Mucosa of gallbladder (tissue), 1 donor: ENCODE data around the gene CELA2B. TPM values are rescaled to one million over a fixed set of nuclear protein-coding genes. Genes with fewer than 3 reads are reported as not detected.
A peak's percentile ranks its signal among the peaks of the same experiment; 100 is the strongest.
"Not testable (repeated sequence)": the region's sequence is repeated elsewhere in the genome, so short reads cannot be mapped to it uniquely, and the experiment has no call there.

Experiments used
- DNase-seq: peaks from one replicate; pipeline ENCODE4 v3.0.0-alpha.2; 2020; ENCODE audit warnings: low spot score
- total RNA-seq: library from RNA; stranded (reverse); gene quantifications from one replicate; pipeline ENCODE4 v1.2.1, GENCODE V29; 2021
- donor health status: DM: no; HTN: no; CAD: no.

The CELA2B gene
- 0.35 TPM for total RNA-seq

DNA sequence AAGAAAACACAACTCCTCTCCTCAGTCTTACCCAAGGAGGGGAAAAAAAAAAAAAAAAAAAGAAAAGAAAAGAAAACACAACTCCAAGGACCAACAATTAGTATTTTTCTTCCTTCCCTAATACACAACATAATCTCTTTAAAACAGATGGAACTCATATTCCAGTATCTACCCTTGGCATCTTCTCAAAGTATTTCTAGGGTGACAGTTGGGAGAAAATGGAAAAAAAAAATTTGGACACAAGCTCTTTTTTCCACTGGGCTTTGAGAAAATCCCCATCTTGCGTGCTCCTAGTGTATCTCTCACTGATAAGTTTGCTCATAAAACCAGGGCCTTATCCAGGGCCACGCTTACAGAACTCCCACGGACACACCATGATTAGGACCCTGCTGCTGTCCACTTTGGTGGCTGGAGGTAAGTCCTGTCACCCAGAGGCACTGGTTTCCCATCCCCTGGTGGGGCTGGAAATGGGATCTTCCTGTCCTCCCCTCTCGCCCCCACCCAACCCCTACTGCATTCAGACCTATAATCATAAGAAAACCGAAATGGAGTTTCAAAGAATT, at the start of gene CELA2B:
CELA2B (plus strand) TSS at position 353 of the 563 bp plus-strand sequence; CDS start at position 375, 22 bp downstream.
- no peak for DNase-seq

GRCh38 chr1:15426492-15427279, 49.2 kb upstream of the CELA2B start:
- DNase-seq = peak; percentile 74

- DNase-seq = no peak
Measured at GRCh38 chr1:15427280-15427666, 48.6 kb upstream of the CELA2B start.

DNA sequence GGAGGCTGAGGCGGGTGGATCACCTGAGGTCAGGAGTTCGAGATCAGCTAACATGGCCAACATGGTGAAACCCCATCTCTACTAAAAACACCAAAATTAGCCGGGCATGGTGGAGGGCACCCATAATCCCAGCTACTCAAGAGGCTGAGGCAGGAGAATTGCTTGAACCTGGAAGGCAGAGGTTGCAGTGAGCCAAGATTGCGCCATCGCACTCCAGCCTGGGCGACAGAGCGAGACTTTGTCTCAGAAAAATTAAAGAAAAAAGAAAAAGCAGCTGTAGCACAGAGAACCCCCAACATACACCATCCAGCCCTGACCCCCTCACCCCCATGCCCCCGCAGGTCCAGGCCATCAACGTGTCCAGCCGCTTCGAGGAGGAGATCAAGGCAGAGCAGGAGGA, 47.7 kb upstream of the CELA2B start:
- DNase-seq = not testable (repeated sequence)

DNA sequence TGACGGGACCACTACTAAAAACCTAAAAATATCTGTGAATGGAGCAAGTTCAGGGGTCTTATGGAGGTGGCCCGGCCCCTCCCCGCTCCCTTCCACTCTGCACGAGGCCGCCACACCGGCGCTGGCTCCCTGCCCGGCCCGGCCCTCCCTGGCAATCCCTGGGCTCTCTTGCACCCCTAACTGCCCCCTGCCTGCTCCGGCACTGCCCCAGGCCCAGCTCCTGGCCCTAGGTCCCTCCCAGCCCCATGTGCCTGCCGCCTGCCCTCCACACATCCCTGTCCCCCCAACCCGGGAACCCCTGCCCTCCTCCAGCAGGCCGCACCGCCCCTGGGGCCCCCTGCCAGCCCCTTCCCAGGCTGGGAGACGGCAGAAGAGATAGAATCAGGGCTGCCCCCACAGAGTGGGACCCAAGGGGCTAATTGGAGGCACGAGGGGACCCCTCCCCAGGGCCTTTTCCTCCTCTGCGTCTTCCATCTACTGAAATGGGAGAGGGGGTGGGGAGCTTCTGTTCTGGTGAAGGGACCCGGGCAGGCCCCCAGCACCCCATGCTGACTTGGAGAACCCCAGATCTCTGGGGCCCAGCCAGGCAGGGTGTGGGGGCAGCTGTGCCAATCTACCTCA, 47.0 kb upstream of the CELA2B start:
- DNase-seq = no peak

GRCh38 chr1:15429701-15430149, 46.2 kb upstream of the CELA2B start:
- no peak for DNase-seq

GRCh38 chr1:15430787-15431570, 44.9 kb upstream of the CELA2B start:
- DNase-seq = peak; percentile 65

DNA sequence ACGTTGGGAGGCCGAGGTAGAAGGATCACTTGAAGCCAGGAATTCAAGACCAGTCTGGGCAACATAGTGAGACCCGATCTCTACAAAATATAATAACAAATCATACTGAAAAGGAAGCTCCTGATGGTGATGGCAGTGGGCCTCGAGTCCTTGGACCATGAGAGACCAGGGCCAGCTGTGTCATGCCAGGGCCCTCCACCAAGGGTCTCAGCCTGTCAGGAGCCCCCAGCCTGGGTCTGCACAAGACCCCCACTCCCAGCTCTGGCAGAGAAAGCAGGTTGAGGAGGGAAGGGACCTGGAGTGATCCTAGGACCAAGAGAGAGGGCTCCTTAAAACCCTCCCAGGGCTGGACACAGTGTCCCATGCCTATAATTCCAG, 44.3 kb upstream of the CELA2B start:
- DNase-seq = no peak

DNA sequence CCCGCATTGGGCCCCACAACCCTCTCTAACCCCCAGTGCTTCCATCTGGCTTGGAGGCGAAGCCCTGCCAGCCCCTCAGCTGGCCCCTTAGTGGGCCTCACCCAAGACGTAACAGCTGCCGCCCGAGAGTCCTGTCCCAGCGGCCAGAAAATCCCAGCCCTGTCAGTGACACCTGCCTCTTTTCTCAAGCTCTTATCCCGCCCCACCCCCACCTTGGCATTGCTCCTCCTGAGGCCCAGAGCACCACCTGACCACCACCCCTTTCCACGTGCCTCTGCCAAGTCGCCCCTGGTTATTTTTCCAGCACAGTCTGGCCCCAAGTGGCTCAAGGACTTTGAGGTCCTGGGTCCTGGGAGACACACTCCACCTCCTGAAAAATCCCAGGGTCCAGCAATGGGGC, 43.6 kb upstream of the CELA2B start:
- no peak for DNase-seq

DNA sequence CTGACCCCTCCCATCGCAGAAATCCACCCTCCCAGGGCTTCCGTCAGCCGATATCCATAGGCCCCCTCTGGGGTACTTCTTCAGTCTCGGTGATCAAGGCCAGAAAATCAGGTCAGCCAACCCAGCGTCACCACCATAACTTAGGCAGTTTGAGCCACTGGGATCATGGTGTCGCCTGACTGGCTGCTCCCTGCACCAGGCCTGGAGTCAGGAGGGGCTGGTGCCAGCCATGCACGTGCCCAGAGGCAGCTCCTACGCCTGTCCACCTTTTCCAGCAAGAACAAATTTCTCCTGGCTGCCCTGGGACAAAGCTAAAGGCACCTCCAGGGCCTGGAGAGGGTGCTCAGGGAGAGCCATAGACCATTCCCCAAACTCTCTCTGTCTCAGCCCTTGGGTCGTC, 42.4 kb upstream of the CELA2B start:
- DNase-seq = no peak

DNA sequence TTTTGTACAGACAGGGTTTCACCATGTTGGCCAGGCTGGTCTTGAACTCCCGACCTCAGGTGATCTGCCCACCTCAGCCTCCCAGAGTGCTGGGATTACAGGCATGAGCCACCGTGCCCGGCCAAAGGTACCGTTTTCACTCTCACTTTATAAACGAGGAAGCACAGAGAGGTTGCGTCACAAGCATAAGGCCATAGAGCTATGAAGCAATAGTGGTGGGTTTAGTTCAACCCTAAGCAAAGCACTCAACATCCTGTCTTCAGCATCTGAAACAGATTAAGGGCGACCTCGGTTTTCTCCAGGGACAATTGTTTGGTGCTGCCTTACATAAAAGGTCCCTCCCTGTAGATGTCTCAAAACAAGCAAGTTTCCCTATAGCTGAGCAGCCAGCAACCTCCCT, 41.2 kb upstream of the CELA2B start:
- not testable (repeated sequence) for DNase-seq

- no peak for DNase-seq
Measured at GRCh38 chr1:15435239-15436077, 40.4 kb upstream of the CELA2B start.

DNA sequence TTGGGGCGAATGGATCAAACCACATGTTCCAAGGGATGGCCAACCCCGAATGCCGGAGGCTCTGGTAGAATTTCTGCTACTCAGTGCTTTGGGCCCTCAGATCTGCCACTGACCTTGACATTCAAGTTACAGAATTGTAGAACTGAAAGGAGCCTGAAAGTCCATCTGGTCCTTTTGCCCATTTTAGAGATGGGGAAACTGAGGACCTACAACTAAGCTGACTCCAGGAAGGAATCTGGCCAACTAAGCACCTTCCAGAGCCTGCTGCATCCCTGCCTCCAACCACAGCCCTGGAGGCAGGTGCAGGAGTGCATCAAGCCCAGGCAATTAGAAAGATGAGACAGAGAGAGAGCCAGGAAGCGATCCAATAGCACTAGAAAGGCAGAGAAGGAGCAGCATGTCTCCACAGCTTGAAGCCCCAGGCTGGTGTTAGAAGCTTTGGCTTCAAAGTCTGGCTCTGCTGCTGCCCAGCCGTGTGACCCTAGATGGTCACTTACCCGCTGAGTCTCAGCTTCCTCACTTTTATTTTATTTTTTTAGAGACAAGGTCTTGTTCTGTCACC, 38.9 kb upstream of the CELA2B start:
- DNase-seq = no peak

DNA sequence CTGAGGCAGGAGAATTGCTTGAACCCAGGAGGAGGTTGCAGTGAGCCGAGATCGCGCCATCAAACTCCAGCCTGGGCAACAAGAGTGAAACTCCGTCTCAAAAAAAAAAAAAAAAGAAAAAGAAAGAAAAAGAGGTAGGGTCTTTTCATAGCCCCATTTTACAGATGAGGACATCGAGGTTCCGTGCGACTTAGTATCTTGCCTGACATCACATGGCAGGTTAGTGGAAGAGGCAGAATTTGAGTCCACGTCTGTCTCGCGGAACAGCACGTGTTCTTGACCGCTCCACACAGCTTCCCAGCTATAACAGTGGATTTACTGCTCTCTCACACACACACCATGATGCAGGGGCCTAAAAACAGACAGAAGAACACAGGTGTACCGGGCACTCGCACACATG, 36.6 kb upstream of the CELA2B start:
- DNase-seq = no peak

DNA sequence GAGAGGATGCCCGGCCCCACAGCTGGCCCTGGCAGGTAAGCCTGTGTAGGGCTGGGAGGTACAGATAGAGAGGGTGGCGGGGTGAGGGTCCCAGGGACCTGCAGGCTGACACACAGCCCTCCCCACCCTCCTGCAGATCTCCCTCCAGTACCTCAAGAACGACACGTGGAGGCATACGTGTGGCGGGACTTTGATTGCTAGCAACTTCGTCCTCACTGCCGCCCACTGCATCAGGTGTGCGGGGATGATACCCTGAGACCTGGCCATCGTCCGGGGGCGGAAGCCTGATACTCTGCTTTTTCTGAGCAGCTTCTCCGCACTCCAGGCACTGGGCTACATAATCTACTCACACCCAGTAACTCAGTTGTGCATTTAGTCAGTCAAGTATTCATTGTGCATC, 35.5 kb upstream of the CELA2B start:
- DNase-seq = no peak

- DNase-seq = no peak
Measured at GRCh38 chr1:15441247-15441646, 34.7 kb upstream of the CELA2B start.

- no peak for DNase-seq
Measured at GRCh38 chr1:15442119-15442518, 33.8 kb upstream of the CELA2B start.

DNA sequence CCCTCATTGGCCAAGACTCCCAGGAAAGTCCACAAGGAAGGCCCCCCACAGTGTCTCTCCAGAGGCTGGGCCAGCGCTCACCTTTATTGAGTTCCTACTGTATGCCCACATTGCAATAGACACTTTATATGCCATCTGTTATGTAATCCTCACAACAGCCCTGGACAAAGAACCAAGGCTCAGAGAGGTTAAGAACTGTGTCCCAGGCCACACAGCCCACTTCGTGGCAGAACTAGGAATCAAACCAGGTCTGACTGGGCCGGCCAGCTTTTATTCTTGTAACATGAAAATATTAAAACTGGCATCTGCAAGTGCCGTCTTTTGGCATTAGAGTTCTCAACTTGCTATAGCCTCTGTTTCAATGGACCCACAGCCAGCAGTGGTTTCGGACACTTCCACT, 33.1 kb upstream of the CELA2B start:
- DNase-seq = no peak

DNA sequence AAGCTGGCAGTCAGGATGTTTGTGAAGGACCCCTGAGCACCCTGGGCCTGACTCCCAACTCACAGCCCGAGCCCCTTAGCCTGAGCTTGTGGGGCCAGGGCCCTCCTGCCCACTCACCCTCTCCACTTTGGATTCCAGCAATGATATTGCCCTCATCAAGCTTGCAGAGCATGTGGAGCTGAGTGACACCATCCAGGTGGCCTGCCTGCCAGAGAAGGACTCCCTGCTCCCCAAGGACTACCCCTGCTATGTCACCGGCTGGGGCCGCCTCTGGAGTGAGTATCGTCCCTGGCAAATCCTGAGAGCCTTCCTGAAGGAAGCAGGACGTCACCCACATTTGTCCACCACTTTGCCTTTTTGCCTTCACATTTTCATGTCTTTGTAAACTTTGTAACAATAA, 32.6 kb upstream of the CELA2B start:
- DNase-seq = no peak

DNA sequence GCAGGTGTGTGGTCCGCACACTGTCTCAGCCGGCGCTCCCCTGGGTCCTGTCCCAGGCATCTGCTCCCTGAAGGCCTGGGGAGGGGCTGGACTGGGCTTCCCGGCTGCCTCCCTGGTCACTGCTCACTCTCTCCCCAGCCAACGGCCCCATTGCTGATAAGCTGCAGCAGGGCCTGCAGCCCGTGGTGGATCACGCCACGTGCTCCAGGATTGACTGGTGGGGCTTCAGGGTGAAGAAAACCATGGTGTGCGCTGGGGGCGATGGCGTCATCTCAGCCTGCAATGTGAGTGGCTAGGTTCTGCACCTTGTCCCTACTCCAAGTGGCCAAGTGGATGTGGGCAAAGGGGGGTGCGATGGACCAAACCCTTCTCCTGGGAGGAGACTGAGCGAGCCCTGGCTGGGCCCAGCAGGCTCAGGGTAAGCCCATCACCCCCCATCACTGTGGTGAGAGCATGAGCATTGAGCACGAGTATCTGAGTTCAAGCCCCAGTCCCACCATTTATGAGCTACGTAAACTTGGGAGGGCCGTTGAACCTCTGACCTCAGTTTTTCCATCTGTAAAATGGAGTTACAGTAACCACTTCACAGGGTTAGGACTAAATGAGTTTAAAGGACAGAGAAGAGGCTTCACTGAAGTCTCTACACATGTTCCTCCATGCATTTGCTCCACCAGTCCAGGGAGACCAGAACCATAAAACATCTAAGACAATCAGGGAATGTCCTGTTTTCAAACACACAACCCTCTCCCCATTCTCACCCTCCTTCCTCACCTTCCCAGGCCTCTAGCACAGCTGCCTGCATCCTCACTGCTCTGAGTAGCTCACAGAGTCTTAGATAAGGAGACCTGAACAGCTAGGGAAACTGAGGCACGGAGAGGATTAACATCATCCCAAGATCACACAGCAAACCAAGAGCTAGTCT, 31.2 kb upstream of the CELA2B start:
- DNase-seq = no peak
